A673 (cell line): ENCODE results near the gene SIRT6. TPM values are rescaled to one million over a fixed set of nuclear protein-coding genes. Genes with fewer than 3 reads are reported as not detected.
"Not testable (repeated sequence)": the region's sequence is repeated elsewhere in the genome, so short reads cannot be mapped to it uniquely, and the experiment has no call there.

Source experiments
- BruUV-seq: library from RNA; stranded (reverse); fragments of 400-500 nt; replicated peaks from 2 replicates; lab custom pipeline; 2021; lab: Mats Ljungman, UMichigan
- CTCF ChIA-PET: fragments of 300-600 bp; sonication (Branson Sonifier 250); formaldehyde crosslinking; loops from one replicate; lab custom pipeline; 2022; ENCODE audit warnings: antibody characterized with exemption; lab: Charles Lee
- POLR2A ChIA-PET: fragments of 300-600 bp; sonication (Branson Sonifier 250); formaldehyde crosslinking; loops from one replicate; lab custom pipeline; 2022; ENCODE audit warnings: antibody characterized with exemption; ENCODE audit not compliant: low non-redundant PET; lab: Charles Lee
- DNase-seq: peaks from one replicate; pipeline ENCODE4 v3.0.0-alpha.2; 2015; ENCODE audit warnings: low spot score
- H3K27ac ChIP-seq: fragments of 200-600 bp; sonication (generic); 2 replicates; pipeline ENCODE4 v1.5.1; 2016; ENCODE audit warnings: mixed run types, low read depth, mild to moderate bottlenecking, mixed read lengths, antibody characterized with exemption, low read length; ENCODE audit not compliant: poor library complexity, severe bottlenecking
- H3K27me3 ChIP-seq: fragments of 200-600 bp; sonication (generic); replicated peaks from 2 replicates; pipeline ENCODE4 v1.6.1; 2017; ENCODE audit warnings: mixed run types, low read depth, mild to moderate bottlenecking, mixed read lengths, antibody characterized with exemption, low read length; ENCODE audit not compliant: insufficient read depth, poor library complexity
- H3K36me3 ChIP-seq: fragments of 200-600 bp; sonication (generic); 2 replicates; pipeline ENCODE4 v1.6.1; 2016; ENCODE audit warnings: mixed run types, mild to moderate bottlenecking, mixed read lengths, antibody characterized with exemption, low read length; ENCODE audit not compliant: insufficient read depth, poor library complexity, severe bottlenecking
- H3K4me1 ChIP-seq: fragments of 200-600 bp; sonication (generic); 2 replicates; pipeline ENCODE4 v1.6.1; 2017; ENCODE audit warnings: mixed run types, mild to moderate bottlenecking, mixed read lengths, antibody characterized with exemption, low read length; ENCODE audit not compliant: insufficient read depth, poor library complexity, severe bottlenecking
- H3K4me3 ChIP-seq: fragments of 200-600 bp; sonication (generic); 2 replicates; pipeline ENCODE4 v1.5.1; 2016; ENCODE audit warnings: low read depth, mixed run types, mild to moderate bottlenecking, mixed read lengths, low read length; ENCODE audit not compliant: poor library complexity, severe bottlenecking
- H3K9me3 ChIP-seq: fragments of 200-600 bp; sonication (generic); 2 replicates; pipeline ENCODE4 v1.6.1; 2016; ENCODE audit warnings: mixed run types, low read depth, mild to moderate bottlenecking, mixed read lengths, antibody characterized with exemption, low read length; ENCODE audit not compliant: poor library complexity, severe bottlenecking
- EZH2 ChIP-seq: fragments of 200-600 bp; sonication (generic); IDR thresholded peaks from 2 replicates; pipeline ENCODE4 v1.6.1; 2017; ENCODE audit warnings: borderline replicate concordance, low read depth, mild to moderate bottlenecking, mixed read lengths, antibody characterized with exemption, low read length; ENCODE audit not compliant: poor library complexity, severe bottlenecking
- intact Hi-C: fragments of 100-400 bp; cut with micrococcal nuclease; formaldehyde crosslinking; loops from one replicate; pipeline ENCODE4 v1.10.0; 2022; ENCODE audit not compliant: unreplicated experiment
- total RNA-seq: library from RNA; stranded (reverse); gene quantifications from 2 replicates; pipeline ENCODE4 v1.2.3, GENCODE V29; 2021
- TF ChIP-seq, protein P1 (sequence below): fragments of 300-800, 200-600 bp; sonication (generic); conservative IDR thresholded peaks from 2 replicates; pipeline ENCODE4 v1.5.1; 2017; ENCODE audit warnings: low read depth, mild to moderate bottlenecking, antibody characterized with exemption, low read length, moderate library complexity, mixed read lengths

The SIRT6 gene
- total RNA-seq, 1 experiment from 2014 or later: 36.3 TPM

DNA sequence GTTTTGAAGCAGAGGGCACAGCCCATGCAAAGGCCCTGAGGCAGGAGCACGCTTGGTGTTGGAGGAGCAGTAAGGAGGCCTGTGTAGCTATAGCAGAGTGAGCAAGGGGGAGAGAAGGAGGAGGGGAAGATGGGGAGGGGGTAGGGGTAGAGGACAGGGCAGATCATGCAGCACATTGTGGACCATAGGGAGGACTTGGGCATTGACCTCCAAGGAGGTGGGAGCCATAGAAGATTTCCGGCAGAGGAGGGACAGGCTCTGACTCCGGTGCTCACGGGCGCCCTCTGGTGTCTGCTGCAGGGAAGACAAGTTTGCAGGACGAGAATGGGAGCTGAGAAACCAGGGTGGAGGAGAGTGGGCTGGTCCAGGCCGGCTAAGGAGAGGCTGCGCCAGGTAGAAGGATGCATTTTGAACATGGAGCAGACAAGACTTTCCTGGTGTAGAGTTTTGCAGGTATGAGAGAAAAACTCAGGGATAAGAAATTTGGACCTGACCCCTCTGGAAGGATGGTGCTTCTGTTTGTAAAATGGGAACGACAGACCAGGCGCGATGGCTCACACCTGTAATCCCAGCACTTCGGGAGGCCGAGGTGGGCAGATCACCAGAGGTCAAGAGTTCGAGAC is 42.6 kb downstream of the SIRT6 start:
- BruUV-seq: no TSS peak
- H3K4me3 ChIP-seq: no peak overlapping the region

DNA sequence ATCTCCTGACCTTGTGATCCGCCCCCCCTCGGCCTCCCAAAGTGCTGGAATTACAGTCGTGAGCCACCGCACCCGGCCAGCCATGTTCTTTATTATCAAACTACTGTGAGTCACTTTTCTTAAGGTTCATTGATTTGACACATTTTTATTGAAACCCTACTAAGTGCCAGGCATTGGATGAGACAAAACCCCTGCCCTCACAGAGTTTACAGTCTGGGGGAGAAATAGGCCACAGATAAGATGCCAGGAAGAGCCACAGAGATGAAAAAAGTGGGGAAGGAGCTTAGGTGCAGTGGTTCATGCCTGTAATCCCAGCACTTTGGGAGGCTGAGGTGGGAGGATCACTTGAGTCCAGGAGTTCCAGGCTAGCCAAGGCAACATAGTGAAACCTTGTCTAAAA is 43.9 kb downstream of the SIRT6 start:
- Histone ChIP-seq H3K36me3 (no peaks in the 10 kb centered on the region), H3K27me3 (no peaks in the 10 kb centered on the region), H3K4me3 (no peak overlapping the region), H3K9me3 (no peaks in the 10 kb centered on the region), H3K27ac (no peak overlapping the region), H3K4me1 (no peaks in the 10 kb centered on the region)
- ChIA-PET POLR2A (no interaction called here), CTCF (interaction anchor here (1.3 kb wide), 1 partner anchor 153 kb away, joined by 3 read pairs; no protein-coding TSS in a partner anchor)
- intact Hi-C loops: no loop called here
- no peak for TF ChIP-seq EZH2
- TF ChIP-seq, protein P1, sequence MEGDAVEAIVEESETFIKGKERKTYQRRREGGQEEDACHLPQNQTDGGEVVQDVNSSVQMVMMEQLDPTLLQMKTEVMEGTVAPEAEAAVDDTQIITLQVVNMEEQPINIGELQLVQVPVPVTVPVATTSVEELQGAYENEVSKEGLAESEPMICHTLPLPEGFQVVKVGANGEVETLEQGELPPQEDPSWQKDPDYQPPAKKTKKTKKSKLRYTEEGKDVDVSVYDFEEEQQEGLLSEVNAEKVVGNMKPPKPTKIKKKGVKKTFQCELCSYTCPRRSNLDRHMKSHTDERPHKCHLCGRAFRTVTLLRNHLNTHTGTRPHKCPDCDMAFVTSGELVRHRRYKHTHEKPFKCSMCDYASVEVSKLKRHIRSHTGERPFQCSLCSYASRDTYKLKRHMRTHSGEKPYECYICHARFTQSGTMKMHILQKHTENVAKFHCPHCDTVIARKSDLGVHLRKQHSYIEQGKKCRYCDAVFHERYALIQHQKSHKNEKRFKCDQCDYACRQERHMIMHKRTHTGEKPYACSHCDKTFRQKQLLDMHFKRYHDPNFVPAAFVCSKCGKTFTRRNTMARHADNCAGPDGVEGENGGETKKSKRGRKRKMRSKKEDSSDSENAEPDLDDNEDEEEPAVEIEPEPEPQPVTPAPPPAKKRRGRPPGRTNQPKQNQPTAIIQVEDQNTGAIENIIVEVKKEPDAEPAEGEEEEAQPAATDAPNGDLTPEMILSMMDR: no peak
- no peak for DNase-seq
- BruUV-seq: no TSS peak

More for the DNA sequence above, 42.6 kb downstream of the SIRT6 start:
- ChIA-PET CTCF (interaction anchor here (0.5 to 1.9 kb wide), 16 partner anchors 9 to 1306 kb away, joined by 3 to 15 read pairs (median 4); partner anchors contain the start of gene ZBTB7A), POLR2A (no interaction called here)
- intact Hi-C loops: loop anchor here (10.0 kb wide), 1 partner anchor 65 kb away; no protein-coding TSS in a partner anchor
- no peak for TF ChIP-seq EZH2
- TF ChIP-seq, protein P1: peak; percentile 91
- no peaks in the 10 kb centered on the region for H3K9me3 ChIP-seq
- peaks cover under 1% of the 10 kb centered on the region for H3K27me3 ChIP-seq
- no peaks in the 10 kb centered on the region for H3K4me1 ChIP-seq
- peak; percentile 77 for DNase-seq
- no peaks in the 10 kb centered on the region for H3K36me3 ChIP-seq
- H3K27ac ChIP-seq: no peak overlapping the region

DNA sequence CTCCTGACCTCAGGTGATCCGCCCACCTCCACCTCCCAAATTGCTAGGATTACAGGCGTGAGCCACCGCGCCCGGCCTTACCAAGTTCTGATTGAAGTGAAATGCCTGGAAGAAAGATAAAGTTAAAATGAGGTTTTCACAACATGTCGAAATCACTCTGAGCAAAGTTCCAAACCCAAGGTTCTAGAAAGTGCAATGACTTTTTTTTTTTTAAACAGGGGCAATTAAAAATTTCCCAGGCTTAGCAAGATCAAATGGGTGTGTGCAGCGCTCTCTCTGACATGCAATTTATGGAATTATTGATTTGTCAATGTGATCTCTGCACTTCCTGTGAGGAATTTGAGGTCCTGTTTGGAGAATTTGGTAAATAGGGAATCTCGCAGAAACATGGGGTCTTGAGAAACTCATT is 45.7 kb downstream of the SIRT6 start:
- CTCF ChIA-PET: no interaction called here

DNA sequence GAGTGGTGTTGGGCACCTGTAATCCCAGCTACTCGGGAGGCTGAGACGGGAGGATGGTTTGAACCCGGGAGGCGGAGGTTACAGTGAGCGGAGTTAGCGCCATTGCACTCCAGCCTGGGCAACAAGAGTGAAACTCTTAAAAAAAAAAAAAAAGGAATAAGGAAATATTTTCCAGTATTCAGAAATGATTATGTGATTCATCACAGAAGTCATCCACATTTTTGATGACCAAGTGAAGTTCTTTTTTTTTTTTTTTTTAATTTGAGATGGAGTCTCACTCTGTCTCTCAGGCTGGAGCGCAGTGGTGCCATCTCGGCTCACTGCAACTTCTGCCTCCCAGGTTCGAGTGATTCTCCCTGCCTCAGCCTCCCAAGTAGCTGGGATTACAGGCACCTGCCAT is 47.0 kb downstream of the SIRT6 start:
- H3K4me1 ChIP-seq, intact Hi-C loops, H3K9me3 ChIP-seq, CTCF ChIA-PET, H3K27me3 ChIP-seq, H3K27ac ChIP-seq, H3K4me3 ChIP-seq, POLR2A ChIA-PET, BruUV-seq, H3K36me3 ChIP-seq, DNase-seq: not testable (repeated sequence)

More for the DNA sequence above, 45.7 kb downstream of the SIRT6 start:
- Histone ChIP-seq H3K4me1 (no peaks in the 10 kb centered on the region), H3K4me3 (no peak overlapping the region), H3K9me3 (no peaks in the 10 kb centered on the region), H3K27me3 (no peaks in the 10 kb centered on the region), H3K27ac (no peak overlapping the region), H3K36me3 (no peaks in the 10 kb centered on the region)
- TF ChIP-seq EZH2: no peak
- POLR2A ChIA-PET: no interaction called here
- BruUV-seq: no TSS peak
- no peak for DNase-seq
- intact Hi-C loops: no loop called here
